ENCODE data around the gene TMC7. TPM values are rescaled to one million over a fixed set of nuclear protein-coding genes. Genes with fewer than 3 reads are reported as not detected.

Gene TMC7
- total and polyA plus RNA-seq, 2 donors (not counting 1 experiment from before 2014, with no cell fraction given): 0.18 to 1.5 TPM

GRCh38 chr16:19094542-19095365, 111.0 kb downstream of the TMC7 start:
- peak in 1 of 2 donors; percentile 28 for DNase-seq (ENCODE audit: low read depth in 2 of 2)
- H3K79me2 ChIP-seq (ENCODE audit: control insufficient read depth, insufficient read depth, low read length): no peaks in the 10 kb centered on the region
- H4K20me1 ChIP-seq (ENCODE audit: control insufficient read depth, extremely low read depth, insufficient read depth, low read length): no peaks in the 10 kb centered on the region
- TF ChIP-seq CTCF (conservative IDR thresholded peaks at IDR 0.05 in 1 of 2, IDR thresholded peaks at IDR 0.05 in 1 of 2; ENCODE audit: low read depth in 1 of 2, low read length in 2 of 2) (peak in 1 of 2 donors; percentile 10), EZH2 (IDR thresholded peaks at IDR 0.05; ENCODE audit: low read length, missing control alignments) (no peak)
- no peak overlapping the region for H2AFZ ChIP-seq (ENCODE audit: low read length)
- no peaks in the 10 kb centered on the region for H3K9me3 ChIP-seq (ENCODE audit: control insufficient read depth, insufficient read depth, low read depth, low read length)
- H3K27ac ChIP-seq (ENCODE audit: insufficient read depth, low read length): no peak overlapping the region
- no peak overlapping the region for H3K9ac ChIP-seq (ENCODE audit: insufficient read depth, low read length)
- no peaks in the 10 kb centered on the region for H3K4me1 ChIP-seq (ENCODE audit: control insufficient read depth, extremely low read depth, insufficient read depth, low read length)
- H3K36me3 ChIP-seq (ENCODE audit: control insufficient read depth, insufficient read depth, low read length): no peaks in the 10 kb centered on the region
- no peak overlapping the region for H3K4me3 ChIP-seq (replicated peaks in 1 of 4; ENCODE audit: control extremely low read depth in 1 of 4, insufficient read depth in 1 of 4, low read depth in 3 of 4, low read length in 4 of 4)
- H3K27me3 ChIP-seq (ENCODE audit: control insufficient read depth, insufficient read depth, low read length): no peaks in the 10 kb centered on the region
- no peak overlapping the region for H3K4me2 ChIP-seq (ENCODE audit: extremely low read depth, insufficient read depth, low read length)

GRCh38 chr16:19095654-19096053, 111.9 kb downstream of the TMC7 start:
- H3K4me3 ChIP-seq (replicated peaks in 1 of 4; ENCODE audit: control extremely low read depth in 1 of 4, insufficient read depth in 1 of 4, low read depth in 3 of 4, low read length in 4 of 4): no peak overlapping the region
- H3K9me3 ChIP-seq (ENCODE audit: control insufficient read depth, insufficient read depth, low read depth, low read length): no peaks in the 10 kb centered on the region
- no peaks in the 10 kb centered on the region for H4K20me1 ChIP-seq (ENCODE audit: control insufficient read depth, extremely low read depth, insufficient read depth, low read length)
- H3K27me3 ChIP-seq (ENCODE audit: control insufficient read depth, insufficient read depth, low read length): no peaks in the 10 kb centered on the region
- H3K27ac ChIP-seq (ENCODE audit: insufficient read depth, low read length): no peak overlapping the region
- no peak for TF ChIP-seq EZH2 (IDR thresholded peaks at IDR 0.05; ENCODE audit: low read length, missing control alignments)
- TF ChIP-seq CTCF (conservative IDR thresholded peaks at IDR 0.05 in 1 of 2, IDR thresholded peaks at IDR 0.05 in 1 of 2; ENCODE audit: low read depth in 1 of 2, low read length in 2 of 2): no peak
- no peak overlapping the region for H3K4me2 ChIP-seq (ENCODE audit: extremely low read depth, insufficient read depth, low read length)
- H3K79me2 ChIP-seq (ENCODE audit: control insufficient read depth, insufficient read depth, low read length): no peaks in the 10 kb centered on the region
- H3K36me3 ChIP-seq (ENCODE audit: control insufficient read depth, insufficient read depth, low read length): no peaks in the 10 kb centered on the region
- H2AFZ ChIP-seq (ENCODE audit: low read length): no peak overlapping the region
- DNase-seq (ENCODE audit: low read depth in 2 of 2): peak in 1 of 2 donors; percentile 24
- H3K4me1 ChIP-seq (ENCODE audit: control insufficient read depth, extremely low read depth, insufficient read depth, low read length): no peaks in the 10 kb centered on the region
- no peak overlapping the region for H3K9ac ChIP-seq (ENCODE audit: insufficient read depth, low read length)

GRCh38 chr16:19098173-19098572, 114.4 kb downstream of the TMC7 start:
- Histone ChIP-seq H3K79me2 (ENCODE audit: control insufficient read depth, insufficient read depth, low read length) (no peaks in the 10 kb centered on the region), H3K9me3 (ENCODE audit: control insufficient read depth, insufficient read depth, low read depth, low read length) (no peaks in the 10 kb centered on the region), H3K27me3 (ENCODE audit: control insufficient read depth, insufficient read depth, low read length) (no peaks in the 10 kb centered on the region), H4K20me1 (ENCODE audit: control insufficient read depth, extremely low read depth, insufficient read depth, low read length) (no peaks in the 10 kb centered on the region), H3K4me2 (ENCODE audit: extremely low read depth, insufficient read depth, low read length) (no peak overlapping the region), H3K9ac (ENCODE audit: insufficient read depth, low read length) (no peak overlapping the region), H3K36me3 (ENCODE audit: control insufficient read depth, insufficient read depth, low read length) (no peaks in the 10 kb centered on the region), H2AFZ (ENCODE audit: low read length) (no peak overlapping the region), H3K4me1 (ENCODE audit: control insufficient read depth, extremely low read depth, insufficient read depth, low read length) (no peaks in the 10 kb centered on the region), H3K27ac (ENCODE audit: insufficient read depth, low read length) (no peak overlapping the region), H3K4me3 (replicated peaks in 1 of 4; ENCODE audit: control extremely low read depth in 1 of 4, insufficient read depth in 1 of 4, low read depth in 3 of 4, low read length in 4 of 4) (no peak overlapping the region)
- no peak for TF ChIP-seq EZH2 (IDR thresholded peaks at IDR 0.05; ENCODE audit: low read length, missing control alignments)
- no peak for TF ChIP-seq CTCF (conservative IDR thresholded peaks at IDR 0.05 in 1 of 2, IDR thresholded peaks at IDR 0.05 in 1 of 2; ENCODE audit: low read depth in 1 of 2, low read length in 2 of 2)
- no peak for DNase-seq (ENCODE audit: low read depth in 2 of 2)
